Superior temporal gyrus (tissue), 1 donor: ENCODE data around the gene GABPB2.
A peak's percentile ranks its signal among the peaks of the same experiment; 100 is the strongest.

Experiments
- DNase-seq: peaks from one replicate; pipeline ENCODE4 v3.0.0-alpha.2; 2016; ENCODE audit errors: extremely low spot score

GABPB2 gene

GRCh38 chr1:151070474-151071276 is at the start of gene GABPB2:
Gene GABPB2 (plus strand): TSS chr1:151070761. CDS start chr1:151088190, 17,429 bp downstream.
- peak; percentile 94 for DNase-seq

GRCh38 chr1:151024540-151025146 is 45.9 kb upstream of the GABPB2 start:
- peak; percentile 85 for DNase-seq

- DNase-seq, result no peak
These were observed 44.1 kb upstream of the GABPB2 start for GRCh38 chr1:151026460-151026859.

GRCh38 chr1:151032164-151032563 is 38.4 kb upstream of the GABPB2 start:
- DNase-seq, result no peak

- no peak for DNase-seq
These were observed 35.4 kb upstream of the GABPB2 start for GRCh38 chr1:151035167-151035566.

GRCh38 chr1:151036356-151036755 is 34.2 kb upstream of the GABPB2 start, which contains the start of gene BNIPL:
Gene BNIPL (plus strand): TSS chr1:151036586. CDS start chr1:151036726, 140 bp downstream.
- no peak for DNase-seq

GRCh38 chr1:151037032-151037431 is 33.5 kb upstream of the GABPB2 start:
- DNase-seq, result no peak

GRCh38 chr1:151039521-151039920 is 31.0 kb upstream of the GABPB2 start:
- no peak for DNase-seq

GRCh38 chr1:151043163-151043562 is 27.4 kb upstream of the GABPB2 start:
- no peak for DNase-seq

GRCh38 chr1:151047591-151047924 is 23.0 kb upstream of the GABPB2 start, which contains the start of gene C1orf56:
Gene C1orf56 (plus strand): TSS chr1:151047751. CDS start chr1:151047848, 97 bp downstream.
- no peak for DNase-seq

- peak; percentile 63 for DNase-seq
These were observed 22.5 kb upstream of the GABPB2 start for GRCh38 chr1:151047925-151048644.

GRCh38 chr1:151048645-151049032 is 21.9 kb upstream of the GABPB2 start:
- peak; percentile 25 for DNase-seq

GRCh38 chr1:151049458-151049857 is 21.1 kb upstream of the GABPB2 start:
- no peak for DNase-seq

GRCh38 chr1:151050051-151050688 is 20.4 kb upstream of the GABPB2 start:
- DNase-seq, result no peak

GRCh38 chr1:151051356-151052009 is 19.1 kb upstream of the GABPB2 start:
- no peak for DNase-seq

- DNase-seq, result no peak
These were observed 15.5 kb upstream of the GABPB2 start for GRCh38 chr1:151054971-151055547.

- DNase-seq, result no peak
These were observed 15.0 kb upstream of the GABPB2 start for GRCh38 chr1:151055581-151055980.

GRCh38 chr1:151056149-151056548 is 14.4 kb upstream of the GABPB2 start:
- DNase-seq, result no peak

- peak; percentile 18 for DNase-seq
These were observed 11.9 kb upstream of the GABPB2 start for GRCh38 chr1:151058692-151059091.

GRCh38 chr1:151059109-151060006 is 11.2 kb upstream of the GABPB2 start, which contains the start of gene CDC42SE1:
Gene CDC42SE1 (minus strand): TSS chr1:151059622. CDS start chr1:151055730, 3,892 bp downstream.
- DNase-seq, result peak; percentile 85
